RKO (cell line): ENCODE results near the gene LARP6.
A peak's percentile ranks its signal among the peaks of the same experiment; 100 is the strongest.

ENCODE experiments used
- DNase-seq: peaks from one replicate; pipeline ENCODE4 v3.0.0-alpha.2; 2016; ENCODE audit warnings: low spot score

Gene LARP6

GRCh38 chr15:70794596-70795310 lies 59.2 kb downstream of the LARP6 start:
- no peak for DNase-seq

GRCh38 chr15:70793694-70794093 lies 60.3 kb downstream of the LARP6 start:
- no peak for DNase-seq

- peak; percentile 79 for DNase-seq
Observed at GRCh38 chr15:70792171-70792573, 61.8 kb downstream of the LARP6 start.

DNA sequence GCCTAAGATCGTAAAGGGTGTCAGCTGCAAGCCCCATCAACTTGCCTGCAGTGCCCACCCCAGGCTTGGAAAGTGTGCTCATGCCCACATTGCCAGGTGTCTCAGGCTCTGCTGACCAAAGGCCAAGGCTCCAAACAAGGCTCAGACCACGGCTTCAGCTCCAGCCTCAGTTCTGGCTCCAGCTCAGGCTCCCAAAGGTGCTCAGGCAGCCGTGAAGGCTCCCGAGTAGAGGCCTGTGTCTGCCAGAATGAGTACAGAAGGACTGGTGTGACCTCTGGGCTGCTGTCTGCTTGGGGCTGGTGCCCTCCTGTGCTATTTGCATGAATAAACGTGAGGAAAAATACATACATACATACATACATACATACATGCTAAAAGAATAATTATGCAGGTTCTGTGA lies 62.7 kb downstream of the LARP6 start:
- no peak for DNase-seq

- DNase-seq = no peak
Observed at GRCh38 chr15:70789213-70789612, 64.7 kb downstream of the LARP6 start.

DNA sequence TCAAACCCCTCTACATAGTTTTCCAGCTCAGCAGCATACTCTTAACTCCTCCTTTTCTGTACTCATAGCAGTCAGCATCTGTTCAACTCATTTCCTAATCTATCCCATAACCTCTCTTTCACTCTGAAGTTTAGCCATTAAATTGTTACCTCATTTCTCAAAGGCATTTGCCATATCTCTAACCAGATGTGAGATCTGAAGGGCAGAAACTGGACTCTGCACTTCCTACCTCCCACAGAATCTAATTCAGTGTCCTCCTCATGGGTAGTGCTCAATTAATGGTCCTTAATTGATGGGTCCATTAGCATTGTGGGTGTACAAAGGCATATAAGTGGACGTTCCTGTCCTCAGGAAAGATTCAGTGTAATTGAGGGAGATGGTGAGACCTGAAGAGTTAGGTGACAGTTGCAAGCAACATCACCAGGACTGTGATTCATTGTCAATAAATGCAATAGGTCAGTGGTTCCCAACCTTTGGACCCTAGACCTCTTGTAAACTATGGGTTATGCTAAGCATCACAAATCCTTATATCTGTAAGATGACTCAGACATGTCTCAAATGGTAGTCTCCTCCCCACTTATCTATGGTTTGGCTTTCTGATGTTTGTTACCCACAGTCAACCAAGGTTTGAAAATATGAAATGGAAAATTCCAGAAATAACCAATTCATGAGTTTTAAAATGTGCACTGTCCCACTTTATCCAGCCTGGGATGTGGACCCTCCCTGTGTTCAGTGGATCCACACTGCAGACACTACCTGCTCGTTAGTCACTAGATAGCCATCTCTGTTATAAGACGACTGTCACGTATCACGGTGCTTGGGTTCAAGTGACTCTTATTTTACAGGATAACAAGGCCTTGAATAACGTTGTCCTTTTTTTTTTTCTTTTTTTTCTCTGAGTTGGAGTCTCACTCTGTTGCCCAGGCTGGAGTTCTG lies 65.6 kb downstream of the LARP6 start:
- peak; percentile 41 for DNase-seq

- DNase-seq = no peak
Observed at GRCh38 chr15:70786996-70787395, 67.0 kb downstream of the LARP6 start.

DNA sequence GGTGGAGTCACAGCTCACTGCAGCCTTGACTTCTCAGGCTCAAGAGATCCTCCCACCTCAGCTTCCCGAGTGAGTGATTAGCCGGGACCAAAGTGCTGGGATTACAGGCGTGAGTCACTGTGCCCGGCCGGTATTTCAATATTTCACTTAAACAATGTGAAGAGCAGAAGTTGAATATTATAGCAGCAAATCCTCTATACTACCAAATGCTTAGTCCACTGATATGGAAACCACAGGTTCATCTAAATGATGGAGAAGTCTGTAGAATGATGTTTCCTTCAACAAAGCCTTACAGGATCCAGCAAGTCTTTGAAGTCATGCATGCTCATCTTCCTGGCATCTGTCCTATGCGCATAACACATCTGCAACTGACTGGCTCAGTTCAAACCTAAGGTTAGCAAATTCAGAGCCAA lies 70.3 kb downstream of the LARP6 start:
- DNase-seq = peak; percentile 58

- DNase-seq = no peak
Observed at GRCh38 chr15:70783041-70783440, 70.9 kb downstream of the LARP6 start.

- no peak for DNase-seq
Observed at GRCh38 chr15:70781236-70781635, 72.7 kb downstream of the LARP6 start.
